ENCODE data around the gene PAPOLG. TPM values are rescaled to one million over a fixed set of nuclear protein-coding genes. Genes with fewer than 3 reads are reported as not detected.

PAPOLG gene
- total and polyA plus RNA-seq, 2 of the 4 experiments (the other 2 are of a cell fraction) = 3.5 to 12.4 TPM

GRCh38 chr2:60735496-60736250, 20.4 kb upstream of the PAPOLG start:
- no peak overlapping the region for H3K4ac ChIP-seq (ENCODE audit: low read depth, low read length)
- TF ChIP-seq RFX5 (IDR thresholded peaks at IDR 0.05; ENCODE audit: low read depth, low read length) (no peak), RCOR1 (IDR thresholded peaks at IDR 0.05; ENCODE audit: insufficient replicate concordance, low read length) (no peak), SMC3 (IDR thresholded peaks at IDR 0.05; ENCODE audit: low read depth, low read length) (no peak), BHLHE40 (IDR thresholded peaks at IDR 0.05; ENCODE audit: low read depth, low read length) (no peak), USF2 (IDR thresholded peaks at IDR 0.05; ENCODE audit: low read depth, low read length) (no peak), CTCF (conservative IDR thresholded peaks at IDR 0.05; ENCODE audit: low read depth, low read length) (no peak), CEBPB (IDR thresholded peaks at IDR 0.05; ENCODE audit: low read depth, low read length) (no peak), ELK1 (IDR thresholded peaks at IDR 0.05; ENCODE audit: borderline replicate concordance, low read depth, low read length) (no peak), MAFK (IDR thresholded peaks at IDR 0.05; ENCODE audit: low read depth, low read length) (no peak), MXI1 (IDR thresholded peaks at IDR 0.05; ENCODE audit: borderline replicate concordance, low read depth, low read length) (no peak), POLR2A (IDR thresholded peaks at IDR 0.05; ENCODE audit: low read depth, low read length) (no peak), RAD21 (IDR thresholded peaks at IDR 0.05; ENCODE audit: low read length) (no peak), CHD1 (IDR thresholded peaks at IDR 0.05; ENCODE audit: low read depth, low read length) (no peak), NFE2L2 (IDR thresholded peaks at IDR 0.05; ENCODE audit: low read depth, low read length) (no peak), MAZ (IDR thresholded peaks at IDR 0.05; ENCODE audit: borderline replicate concordance, low read depth, low read length) (no peak), FOS (IDR thresholded peaks at IDR 0.05; ENCODE audit: low read depth, low read length) (no peak)
- no peak overlapping the region for H3K56ac ChIP-seq (ENCODE audit: extremely low read depth, insufficient read depth, low read length)
- H3K23ac ChIP-seq (ENCODE audit: low read depth, low read length) = no peak overlapping the region
- peak overlapping the region; percentile 18 for H3K4me3 ChIP-seq (ENCODE audit: insufficient read depth, low read depth, low read length)
- H4K91ac ChIP-seq (ENCODE audit: insufficient read depth, low read depth, low read length) = no peak overlapping the region
- H3K4me1 ChIP-seq (ENCODE audit: control insufficient read depth, insufficient read depth, low read length) = no peaks in the 10 kb centered on the region
- H3K79me1 ChIP-seq (ENCODE audit: low read depth in 1 of 2, low read length in 2 of 2) = no peaks in the 10 kb centered on the region
- no peak for DNase-seq
- H4K20me1 ChIP-seq (ENCODE audit: insufficient read depth, low read length) = no peaks in the 10 kb centered on the region
- H3K27ac ChIP-seq (ENCODE audit: insufficient read depth, low read length) = no peak overlapping the region
- dilution Hi-C loops (cut with HindIII; ENCODE audit: low sequenced_read_pairs, unreplicated experiment) = no loop called here
- in situ Hi-C loops (cut with MboI; ENCODE audit: low sequenced_read_pairs) = no loop called here
- ATAC-seq (ENCODE audit: low read depth) = peak; percentile 42
- no peak overlapping the region for H2BK120ac ChIP-seq (ENCODE audit: low read depth, low read length)
- no peaks in the 10 kb centered on the region; the same call in 1 of the 2 replicates for H3K9me3 ChIP-seq (ENCODE audit: control insufficient read depth, insufficient read depth, low read length)
- ChIA-PET POLR2A (ENCODE audit: unreplicated experiment) (no interaction called here), CTCF (interaction anchor here (0.9 kb wide), 1 partner anchor 9 kb away, joined by 6 read pairs; no protein-coding TSS in a partner anchor)
- H2BK5ac ChIP-seq (ENCODE audit: low read depth, low read length, poor library complexity, severe bottlenecking) = no peak overlapping the region
- H3K18ac ChIP-seq (ENCODE audit: low read depth, low read length) = no peak overlapping the region
- no peak overlapping the region for H3K14ac ChIP-seq (replicated peaks; ENCODE audit: low read depth, low read length)
- H4K5ac ChIP-seq (ENCODE audit: low read depth, low read length) = no peak overlapping the region
- peak overlapping the region; percentile 72 for H2AFZ ChIP-seq (replicated peaks; ENCODE audit: low read length, poor library complexity)
- no peak overlapping the region for H2AK5ac ChIP-seq (ENCODE audit: low read depth, low read length)
- 0% methylated on average over 4 of the region's 46 CpGs; no CpG with 5 or more reads in 1 of the 2 experiments for WGBS, 2 experiments (ENCODE audit: extremely low coverage in 2 of 2, insufficient read length in 1 of 2)
- peak overlapping the region; percentile 85 for H3K4me2 ChIP-seq (ENCODE audit: low read depth, low read length)
- no peaks in the 10 kb centered on the region for H3K9me1 ChIP-seq (ENCODE audit: insufficient read depth, low read length)
- H2AK9ac ChIP-seq (replicated peaks; ENCODE audit: low read depth, low read length, poor library complexity) = no peak overlapping the region
- intact Hi-C loops (cut with micrococcal nuclease) = no loop called here
- H3K9ac ChIP-seq (ENCODE audit: low read depth, low read length) = no peak overlapping the region
- peaks cover 31% of the 10 kb centered on the region for H3K27me3 ChIP-seq (ENCODE audit: control insufficient read depth, insufficient read depth, low read length)
- no peak overlapping the region for H4K8ac ChIP-seq (ENCODE audit: low read depth in 2 of 2, low read length in 2 of 2)
- no peaks in the 10 kb centered on the region for H3K36me3 ChIP-seq (ENCODE audit: control insufficient read depth, insufficient read depth, low read length)
- BruUV-seq (replicated peaks) = no TSS peak
- H2BK15ac ChIP-seq (ENCODE audit: low read depth, low read length) = no peak overlapping the region
- no peak overlapping the region for H2BK20ac ChIP-seq (ENCODE audit: low read depth, low read length)
